Aorta (tissue), 5 donors: ENCODE measurements around the gene PLEK2. TPM values are rescaled to one million over a fixed set of nuclear protein-coding genes. Genes with fewer than 3 reads are reported as not detected.

ENCODE experiments used
- ATAC-seq: fragments of 200-7000 bp; cut with Tn5 transposase; one replicate; pipeline ENCODE4 v1.9.1; 2022; ENCODE audit warnings: moderate library complexity; ENCODE audit not compliant: low FRiP score
- DNase-seq, 2 donors: peaks; one replicate each; pipeline ENCODE4 v3.0.0-alpha.2; 2020
- H3K27ac ChIP-seq, 2 donors: one replicate each; pipeline ENCODE4 v1.5.1; 2013; ENCODE audit warnings: low read length in 2 of 2, mild to moderate bottlenecking in 2 of 2, moderate library complexity in 2 of 2, control low read depth in 1 of 2, inconsistent platforms in 1 of 2, low read depth in 1 of 2
- H3K27me3 ChIP-seq, 2 donors: one replicate each; pipeline ENCODE4 v1.6.1; 2013; ENCODE audit warnings: control low read depth in 1 of 2, low read length in 1 of 2, mild to moderate bottlenecking in 1 of 2, moderate library complexity in 1 of 2; ENCODE audit not compliant: insufficient read depth in 2 of 2, control insufficient read depth in 1 of 2
- H3K36me3 ChIP-seq, 2 donors: one replicate each; pipeline ENCODE4 v1.6.1; 2013; ENCODE audit warnings: control low read depth in 1 of 2, low read length in 1 of 2, mild to moderate bottlenecking in 1 of 2; ENCODE audit not compliant: insufficient read depth in 2 of 2, control insufficient read depth in 1 of 2
- H3K4me1 ChIP-seq, 2 donors: one replicate each; pipeline ENCODE4 v1.6.1; 2013; ENCODE audit warnings: low read length in 2 of 2, control low read depth in 1 of 2, mild to moderate bottlenecking in 1 of 2, moderate library complexity in 1 of 2; ENCODE audit not compliant: insufficient read depth in 2 of 2, control insufficient read depth in 1 of 2
- H3K4me3 ChIP-seq, 2 donors: one replicate each; pipeline ENCODE4 v1.5.1; 2013; ENCODE audit warnings: low read length in 2 of 2, control low read depth in 1 of 2, mild to moderate bottlenecking in 1 of 2
- H3K9me3 ChIP-seq: one replicate; pipeline ENCODE4 v1.6.1; 2013; ENCODE audit warnings: mild to moderate bottlenecking, low read length; ENCODE audit not compliant: control insufficient read depth
- WGBS, 2 donors: extraction: QIAGEN DNeasy Blood & Tissue Kit; methylation state at CpG; one replicate each; pipeline ENCODE4 v1.1.7; 2013; 5-methylcytosine and 5-hydroxymethylcytosine counted together
- intact Hi-C, 2 donors: fragments of 100-400 bp; cut with DNase I; formaldehyde crosslinking; loops; one replicate each; pipeline versions ENCODE4 v1.14.2 to v1.15.0; 2022
- polyA plus RNA-seq, 2 donors: library from polyadenylated mRNA; stranded (reverse); fragments of 200-250 nt; gene quantifications; one replicate each; pipeline ENCODE4 v1.2.3, GENCODE V29; 2013
- total RNA-seq, 2 donors: library from RNA; stranded (reverse); fragmentation: NEBNext Ultra II Directional; extraction: Animal tissue kit (Norgen Biotek cat#: 25700); gene quantifications; one replicate each; pipeline ENCODE4 v1.2.1, GENCODE V29; 2021
- donor health status: healthy with polysubstance abuse.
- donor health status: Bipolar disorder and iron deficiency.
- donor health status: DM: no; HTN: no; CAD: no.
- donor health status: DM: no; HTN: no; CAD: no.
- donor health status: DM: yes; HTN: yes; CAD: no.

Gene PLEK2
- total and polyA plus RNA-seq, 4 donors = 0.87 to 5.3 (median 1.6) TPM

DNA sequence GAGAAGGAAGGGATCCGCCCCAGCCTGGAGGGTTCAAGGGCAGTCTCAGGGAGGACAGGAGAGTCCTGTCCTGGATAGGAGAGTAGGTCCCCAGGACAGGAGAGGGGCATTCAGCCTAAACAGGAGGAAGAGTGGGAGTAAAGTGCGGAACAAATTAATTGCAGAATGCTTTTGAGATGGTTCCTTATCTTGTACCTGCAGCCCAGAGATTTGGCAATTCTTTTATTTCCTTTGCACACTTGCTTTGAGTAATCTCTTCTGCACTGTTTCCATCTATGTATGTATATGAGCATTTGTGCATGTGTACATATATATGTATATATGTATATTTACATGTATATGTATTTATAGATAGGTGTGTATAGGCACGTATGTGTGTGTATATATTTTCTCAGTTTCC is 22.7 kb downstream of the PLEK2 start:
- no peaks in the 10 kb centered on the region for H3K9me3 ChIP-seq
- intact Hi-C loops = no loop called here
- no peak overlapping the region for H3K4me3 ChIP-seq
- H3K4me1 ChIP-seq = no peaks in the 10 kb centered on the region
- DNase-seq (no peak), ATAC-seq (no peak)
- H3K27me3 ChIP-seq = no peaks in the 10 kb centered on the region
- no peak overlapping the region for H3K27ac ChIP-seq
- 92 to 95% methylated on average over 3 of the region's 3 CpGs for WGBS, 2 donors
- H3K36me3 ChIP-seq = peaks cover 0 to 7% of the 10 kb centered on the region in 2 donors

DNA sequence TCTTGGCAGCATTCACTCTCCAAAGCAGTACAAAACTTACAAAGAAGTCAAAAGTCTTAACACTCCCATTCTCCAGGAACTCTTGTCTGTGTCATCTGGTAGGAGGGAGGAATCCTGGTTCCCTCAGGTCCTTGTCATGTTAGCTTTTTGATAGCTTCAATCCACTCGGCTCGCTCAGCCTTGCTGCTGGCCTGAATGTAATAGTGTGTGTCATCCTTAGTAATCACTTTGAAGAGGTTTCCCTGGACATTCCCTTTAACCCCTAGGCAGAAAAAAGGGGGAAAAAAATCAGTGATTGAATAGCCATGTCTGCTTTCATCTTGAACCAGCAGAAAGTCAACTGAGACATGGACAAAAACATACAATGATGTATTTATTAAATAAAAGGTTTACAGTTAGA is 24.8 kb downstream of the PLEK2 start:
- WGBS, 2 donors = 87 to 94% methylated on average over 2 of the region's 2 CpGs
- Histone ChIP-seq H3K36me3 (peaks cover 2 to 13% of the 10 kb centered on the region in 2 donors), H3K4me1 (no peaks in the 10 kb centered on the region), H3K27me3 (no peaks in the 10 kb centered on the region), H3K27ac (no peak overlapping the region), H3K9me3 (no peaks in the 10 kb centered on the region), H3K4me3 (no peak overlapping the region)
- no peak for ATAC-seq
- no peak for DNase-seq
- intact Hi-C loops = no loop called here

DNA sequence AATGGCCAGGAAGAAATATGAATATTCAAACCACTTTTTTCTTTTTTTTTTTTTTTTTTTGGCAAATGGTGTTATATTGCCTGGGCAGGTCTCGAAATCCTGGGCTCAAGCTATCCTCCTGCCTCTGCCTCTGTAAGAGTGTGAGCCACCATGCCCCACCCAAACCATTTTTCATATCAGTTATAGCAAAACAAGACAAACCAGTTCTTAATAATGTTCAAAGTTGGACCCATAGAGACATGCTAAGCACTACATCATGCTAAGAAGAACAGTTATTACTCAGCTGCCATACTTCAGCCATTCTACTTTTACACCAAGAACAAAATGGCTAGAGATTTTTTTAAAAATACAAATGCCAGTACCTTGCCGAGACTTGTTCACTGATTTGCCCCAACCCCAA is 26.3 kb downstream of the PLEK2 start:
- Histone ChIP-seq H3K27ac (no peak overlapping the region), H3K9me3 (no peaks in the 10 kb centered on the region), H3K4me1 (no peaks in the 10 kb centered on the region), H3K27me3 (no peaks in the 10 kb centered on the region), H3K36me3 (peaks cover 2 to 13% of the 10 kb centered on the region in 2 donors), H3K4me3 (no peak overlapping the region)
- intact Hi-C loops = no loop called here
- no peak for DNase-seq
- no peak for ATAC-seq
- WGBS, 2 donors = 89 to 90% methylated on average over 2 of the region's 2 CpGs

DNA sequence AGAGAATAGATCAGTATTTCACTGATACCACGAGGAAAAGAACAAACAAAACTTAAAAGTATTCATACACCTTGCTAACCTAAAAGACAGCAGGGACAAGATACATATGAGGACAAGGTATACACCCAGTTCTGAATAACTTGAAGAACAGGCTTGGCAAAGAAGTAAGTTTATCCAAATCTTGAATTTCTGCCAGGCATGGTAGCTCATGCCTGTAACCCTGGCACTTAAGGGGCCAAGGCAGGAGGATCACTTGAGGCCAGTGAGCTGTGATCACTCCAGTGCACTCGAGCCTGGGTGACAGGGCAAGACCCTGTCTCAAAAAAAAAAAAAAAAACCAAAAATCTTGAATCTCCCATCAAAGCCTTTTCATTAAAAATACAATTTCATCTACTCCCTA is 26.8 kb downstream of the PLEK2 start:
- H3K4me3 ChIP-seq = no peak overlapping the region
- H3K9me3 ChIP-seq = no peaks in the 10 kb centered on the region
- no peak for DNase-seq
- peaks cover 2 to 13% of the 10 kb centered on the region in 2 donors for H3K36me3 ChIP-seq
- 69 to 76% methylated on average over 2 of the region's 2 CpGs for WGBS, 2 donors
- no peaks in the 10 kb centered on the region for H3K27me3 ChIP-seq
- H3K27ac ChIP-seq = no peak overlapping the region
- no peak for ATAC-seq
- intact Hi-C loops = no loop called here
- H3K4me1 ChIP-seq = no peaks in the 10 kb centered on the region

DNA sequence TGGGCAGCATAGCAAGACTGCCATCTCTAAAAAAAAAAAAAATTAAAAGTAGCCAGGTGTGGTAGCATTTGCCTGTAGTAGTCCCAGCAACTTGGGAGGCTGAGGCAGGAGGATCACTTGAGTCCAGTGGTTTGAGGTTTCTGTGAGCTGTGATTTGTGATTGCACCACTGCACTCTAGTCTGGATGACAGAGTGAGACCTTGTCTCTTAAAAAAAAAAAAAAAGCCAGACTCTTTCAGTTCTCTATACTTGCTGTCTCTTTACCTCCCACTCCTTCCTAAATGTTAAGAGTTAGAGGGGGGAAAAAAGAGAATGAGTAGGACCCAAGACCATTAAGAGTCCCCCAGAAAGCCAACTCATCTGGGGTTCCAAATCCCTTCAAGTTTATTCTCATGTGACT is 34.0 kb downstream of the PLEK2 start:
- ATAC-seq (no peak), DNase-seq (no peak)
- no peaks in the 10 kb centered on the region for H3K9me3 ChIP-seq
- peaks cover 13 to 14% of the 10 kb centered on the region in 2 donors for H3K36me3 ChIP-seq
- H3K27me3 ChIP-seq = no peaks in the 10 kb centered on the region
- intact Hi-C loops = no loop called here
- H3K27ac ChIP-seq = no peak overlapping the region
- no peaks in the 10 kb centered on the region for H3K4me1 ChIP-seq
- H3K4me3 ChIP-seq = no peak overlapping the region

DNA sequence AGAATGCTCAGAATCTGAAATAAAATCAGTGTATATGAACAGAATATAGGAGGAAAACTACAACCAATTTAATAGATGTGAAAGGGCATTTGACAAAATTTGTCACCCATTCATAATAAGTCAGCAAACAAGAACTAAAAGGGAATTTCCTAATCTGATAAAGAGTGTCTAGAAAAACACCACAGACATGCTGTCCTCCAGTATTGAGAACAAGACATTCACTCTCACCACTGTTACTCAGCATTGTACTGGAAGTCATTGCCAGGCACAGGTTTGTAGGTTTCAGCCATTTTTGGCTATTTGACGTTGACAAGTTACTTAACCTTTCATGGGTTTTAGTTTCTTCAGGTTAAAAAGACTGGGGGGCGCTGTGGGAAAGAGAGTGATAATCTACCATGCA is 38.6 kb downstream of the PLEK2 start:
- 75% methylated on average over 2 of the region's 2 CpGs for WGBS, 2 donors
- ATAC-seq (no peak), DNase-seq (no peak)
- intact Hi-C loops = no loop called here
- Histone ChIP-seq H3K4me3 (no peak overlapping the region), H3K27ac (no peak overlapping the region), H3K27me3 (no peaks in the 10 kb centered on the region), H3K9me3 (no peaks in the 10 kb centered on the region), H3K4me1 (no peaks in the 10 kb centered on the region), H3K36me3 (peaks cover 9 to 14% of the 10 kb centered on the region in 2 donors)

DNA sequence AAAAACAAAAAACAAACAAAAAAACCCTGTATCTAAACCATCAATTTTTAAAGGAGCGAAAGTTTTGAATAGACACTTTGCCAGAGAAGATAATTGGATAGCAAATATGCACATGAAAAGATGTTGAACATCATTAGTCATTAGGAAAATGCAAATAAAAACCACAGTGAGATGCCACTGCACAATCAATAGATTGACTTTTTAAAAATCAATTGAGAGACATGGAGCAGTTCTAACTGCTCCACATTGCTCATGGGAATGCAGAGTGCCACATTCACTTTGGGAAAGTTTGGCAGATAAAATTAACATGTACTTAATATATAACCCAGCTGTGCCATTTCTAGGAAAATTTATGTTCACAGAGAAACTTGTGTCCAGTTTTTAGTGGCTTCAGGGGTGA is 39.1 kb downstream of the PLEK2 start:
- intact Hi-C loops = no loop called here
- Histone ChIP-seq H3K36me3 (peaks cover 8 to 14% of the 10 kb centered on the region in 2 donors), H3K4me1 (no peaks in the 10 kb centered on the region), H3K4me3 (no peak overlapping the region), H3K9me3 (no peaks in the 10 kb centered on the region), H3K27ac (no peak overlapping the region), H3K27me3 (no peaks in the 10 kb centered on the region)
- no peak for DNase-seq
- ATAC-seq = no peak
- WGBS, 2 donors = 98 to 100% methylated on average over 1 of the region's 1 CpG

DNA sequence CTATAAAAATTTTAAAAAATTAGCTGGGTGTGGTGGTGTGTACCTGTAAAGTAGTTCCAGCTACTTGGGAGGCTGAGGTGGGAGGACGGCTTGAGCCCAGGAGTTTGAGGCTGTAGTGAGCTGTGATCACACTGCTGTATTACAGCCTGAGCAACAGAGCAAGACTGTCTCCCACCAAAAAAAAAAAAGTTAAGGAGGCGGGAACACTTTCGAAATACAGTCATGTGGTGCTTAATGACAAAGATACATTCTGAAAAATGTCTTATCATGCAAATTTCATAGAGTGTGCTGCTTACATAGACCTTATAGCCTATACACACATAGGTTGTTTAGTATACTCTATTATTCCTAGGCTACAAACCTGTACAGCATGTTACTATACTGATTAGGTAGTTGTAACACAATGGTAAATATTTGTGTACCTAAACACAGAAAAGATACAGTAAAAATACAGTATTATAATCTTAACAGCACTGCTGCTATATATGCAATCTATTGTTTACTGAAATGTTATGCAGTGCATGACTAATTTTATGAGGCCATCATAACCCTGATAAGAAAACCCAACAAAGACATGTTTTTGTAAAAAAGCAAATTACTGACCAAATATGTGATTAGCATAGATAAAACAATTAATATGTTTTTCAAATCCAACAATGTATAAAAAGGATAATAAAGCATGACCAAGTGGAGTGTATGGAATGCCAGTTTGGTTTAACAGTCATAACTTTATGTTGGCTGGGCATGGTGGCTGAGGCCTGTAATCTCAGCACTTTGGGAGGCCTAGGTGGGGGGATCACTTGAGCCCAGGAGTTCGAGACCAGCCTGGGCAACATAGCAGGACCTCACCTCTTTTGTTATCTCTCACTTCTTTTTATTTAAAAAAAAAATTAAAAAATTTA is 40.5 kb downstream of the PLEK2 start:
- WGBS, 2 donors = 93 to 94% methylated on average over 4 of the region's 4 CpGs
- Histone ChIP-seq H3K27ac (no peak overlapping the region), H3K4me1 (no peaks in the 10 kb centered on the region), H3K36me3 (peaks cover 7 to 8% of the 10 kb centered on the region in 2 donors), H3K4me3 (no peak overlapping the region), H3K27me3 (no peaks in the 10 kb centered on the region), H3K9me3 (no peaks in the 10 kb centered on the region)
- DNase-seq = no peak
- no peak for ATAC-seq
- intact Hi-C loops = no loop called here

DNA sequence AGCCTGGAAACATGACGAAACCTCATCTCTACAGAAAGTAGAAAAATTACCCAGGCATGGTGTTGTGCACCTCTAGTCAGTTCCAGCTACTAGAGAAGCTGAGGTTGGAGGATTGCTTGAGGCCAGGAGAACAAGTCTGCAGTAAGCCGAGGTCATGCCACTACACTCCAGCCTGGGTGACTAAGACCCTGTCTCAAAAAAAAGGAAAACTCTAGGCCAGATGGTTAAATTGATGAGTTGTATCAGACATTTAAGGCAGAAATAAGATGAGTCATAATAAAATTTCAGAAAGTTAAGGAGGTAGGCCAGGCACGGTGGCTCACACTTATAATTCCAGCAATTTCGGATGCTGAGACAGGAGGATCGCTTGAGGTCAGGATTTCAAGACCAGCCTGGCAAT is 41.1 kb downstream of the PLEK2 start:
- H3K36me3 ChIP-seq = peaks cover 5 to 8% of the 10 kb centered on the region in 2 donors
- no peak overlapping the region for H3K4me3 ChIP-seq
- WGBS, 2 donors = 94 to 95% methylated on average over 5 of the region's 5 CpGs
- DNase-seq (no peak), ATAC-seq (no peak)
- H3K9me3 ChIP-seq = no peaks in the 10 kb centered on the region
- H3K4me1 ChIP-seq = no peaks in the 10 kb centered on the region
- no peaks in the 10 kb centered on the region for H3K27me3 ChIP-seq
- intact Hi-C loops = no loop called here
- no peak overlapping the region for H3K27ac ChIP-seq
